ENCODE measurements around the gene CELA2A. TPM values are rescaled to one million over a fixed set of nuclear protein-coding genes. Genes with fewer than 3 reads are reported as not detected.
"Not testable (repeated sequence)": the region's sequence is repeated elsewhere in the genome, so short reads cannot be mapped to it uniquely, and the experiment has no call there.

CELA2A gene
- polyA plus RNA-seq, 5 donors = 0.24 to 0.46 (median 0.30) TPM; not detected in 2

GRCh38 chr1:15444468-15445389 lies 11.8 kb upstream of the CELA2A start:
- DNase-seq = no peak

DNA sequence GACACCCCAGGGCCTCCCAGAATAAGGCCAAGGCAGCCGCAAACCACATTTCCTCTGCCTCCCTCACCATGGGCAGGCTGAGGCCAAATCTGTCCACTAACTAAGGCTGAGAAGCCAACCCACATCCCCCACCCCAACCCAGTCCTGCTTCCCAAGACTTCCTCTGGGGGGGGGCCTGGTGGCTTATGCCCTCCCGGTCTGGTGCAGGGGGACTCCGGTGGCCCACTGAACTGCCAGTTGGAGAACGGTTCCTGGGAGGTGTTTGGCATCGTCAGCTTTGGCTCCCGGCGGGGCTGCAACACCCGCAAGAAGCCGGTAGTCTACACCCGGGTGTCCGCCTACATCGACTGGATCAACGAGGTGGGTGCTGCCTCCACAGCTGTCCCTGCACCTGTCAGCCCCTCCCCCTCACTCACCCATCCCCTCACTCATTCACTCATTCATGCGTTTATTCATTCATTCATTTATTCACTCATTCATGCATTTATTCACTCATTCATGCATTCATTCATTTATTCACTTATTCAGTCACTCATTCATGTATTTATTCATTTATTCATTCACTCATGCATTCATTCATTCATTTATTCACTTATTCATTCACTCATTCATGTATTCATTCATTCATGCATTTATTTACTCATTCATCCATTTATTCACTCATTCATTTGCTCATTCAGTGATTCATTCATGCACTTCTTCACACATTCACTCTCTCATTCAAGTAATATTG lies 11.0 kb upstream of the CELA2A start:
- no peak for DNase-seq

DNA sequence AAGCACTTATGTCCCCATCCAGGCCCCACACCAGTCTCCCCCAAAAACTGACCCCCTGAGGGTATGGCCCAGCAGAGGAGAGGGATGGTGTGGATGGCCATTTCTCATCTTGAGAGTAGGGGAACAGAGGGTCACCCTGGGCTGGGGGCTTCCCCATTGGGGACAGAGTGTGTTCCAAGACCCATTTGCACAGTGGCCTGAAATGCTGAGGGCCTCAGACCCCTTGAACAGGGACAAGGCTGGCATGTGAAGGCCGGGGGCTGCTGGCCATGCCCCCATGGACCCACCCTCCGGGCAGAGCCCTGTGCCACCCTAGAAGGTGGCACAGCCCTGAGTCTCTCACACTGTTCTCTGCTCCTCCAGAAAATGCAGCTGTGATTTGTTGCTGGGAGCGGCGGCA lies 10.3 kb upstream of the CELA2A start:
- no peak for DNase-seq

GRCh38 chr1:15448877-15449462 lies 7.6 kb upstream of the CELA2A start:
- DNase-seq = no peak

- no peak for DNase-seq
These were observed 7.0 kb upstream of the CELA2A start for GRCh38 chr1:15449567-15449966.

- DNase-seq = no peak
These were observed 5.4 kb upstream of the CELA2A start for GRCh38 chr1:15451014-15451722.

- DNase-seq = no peak
These were observed 4.3 kb upstream of the CELA2A start for GRCh38 chr1:15452216-15452615.

- DNase-seq = no peak
These were observed 3.5 kb upstream of the CELA2A start for GRCh38 chr1:15452866-15453571.

- DNase-seq = no peak
These were observed 2.8 kb upstream of the CELA2A start for GRCh38 chr1:15453734-15454133.

GRCh38 chr1:15454256-15454655 lies 2.3 kb upstream of the CELA2A start:
- DNase-seq = no peak

- no peak for DNase-seq
These were observed 1.0 kb upstream of the CELA2A start for GRCh38 chr1:15455522-15455921.

GRCh38 chr1:15457585-15457984 lies 1.1 kb downstream of the CELA2A start:
- DNase-seq = no peak

DNA sequence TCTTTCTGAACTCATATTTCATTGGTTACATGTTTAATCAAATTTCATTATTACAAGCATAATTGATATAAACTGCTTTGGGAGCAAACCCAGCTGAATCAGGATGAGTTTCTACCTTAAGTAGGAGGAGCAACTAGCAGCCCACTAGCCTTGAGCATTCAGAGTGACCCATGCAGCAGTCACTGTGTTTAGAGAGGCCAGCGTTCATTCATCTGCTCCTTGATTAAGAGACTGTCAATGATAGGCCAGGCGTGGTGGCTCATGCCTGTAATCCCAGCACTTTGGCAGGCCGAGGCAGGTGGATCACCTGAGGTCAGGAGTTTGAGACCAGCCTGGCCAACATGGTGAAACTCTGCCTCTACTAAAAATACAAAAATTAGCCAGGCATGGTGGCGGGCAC lies 1.9 kb downstream of the CELA2A start:
- not testable (repeated sequence) for DNase-seq

GRCh38 chr1:15459771-15460707 lies 3.5 kb downstream of the CELA2A start:
- no peak for DNase-seq

GRCh38 chr1:15460708-15461095 lies 4.2 kb downstream of the CELA2A start:
- no peak for DNase-seq

- DNase-seq = peak in 1 of 2 donors; percentile 9
These were observed 6.7 kb downstream of the CELA2A start for GRCh38 chr1:15463064-15463800.

DNA sequence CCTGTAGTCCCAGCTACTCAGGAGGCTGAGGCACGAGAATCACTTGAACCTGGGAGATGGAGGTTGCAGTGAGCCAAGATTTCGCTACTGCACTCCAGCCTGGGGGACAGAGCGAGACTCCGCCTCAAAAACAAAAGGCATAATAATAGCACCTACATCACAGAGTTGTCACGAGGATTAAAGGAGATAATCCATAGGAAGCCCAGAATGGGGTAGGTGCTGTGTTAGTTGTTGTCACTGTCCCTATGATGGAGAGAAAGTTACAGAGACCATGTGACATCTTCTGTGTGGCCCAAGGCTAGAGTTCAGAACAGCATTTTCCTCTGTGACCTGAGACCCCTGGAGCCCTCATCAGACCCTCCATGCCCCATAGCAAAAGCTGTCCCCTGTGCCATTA lies 7.4 kb downstream of the CELA2A start:
- not testable (repeated sequence) for DNase-seq

GRCh38 chr1:15465674-15466073 lies 9.1 kb downstream of the CELA2A start:
- no peak for DNase-seq

- DNase-seq = not testable (repeated sequence)
These were observed 10.6 kb downstream of the CELA2A start for GRCh38 chr1:15466955-15467625.

All from right lung (tissue), 5 donors.